Heart left ventricle (tissue), 13 donors: ENCODE results near the gene MAGEB17.

ENCODE experiments used
- POLR2A ChIP-seq, 2 donors: fragments of 450-650 bp; IDR thresholded peaks; one replicate each; pipeline ENCODE4 v1.6.1; 2017; ENCODE audit warnings: antibody characterized with exemption in 2 of 2, mild to moderate bottlenecking in 2 of 2, moderate library complexity in 2 of 2
- TF ChIP-seq, protein P1 (sequence below), 12 donors: fragments of 200-600 bp; sonication (generic) in 4 of 12; IDR thresholded peaks; one replicate each; pipeline versions ENCODE4 v1.5.0 to v1.8.0; 2018 to 2022; ENCODE audit warnings: antibody characterized with exemption in 12 of 12, mild to moderate bottlenecking in 5 of 12
- donor health status: ischemic (EF 13 %, LVEDD 7.1; RV severe dilation, severe dysfunction).
- donor health status: DM: no; HTN: yes; CAD: no.
- donor health status: DM: no; HTN: no; CAD: no.
- donor health status: ischemic (EF 25% LVEDD 6.9; RV normal size, moderate dysfunction).
- donor health status: ischemic (EF 25% LVEDD 5.7; RV mildly dilated, moderate dysfunction).
- donor health status: ischemic (EF 35%, LVEDD 5.7; RV mildly dilated, moderate dysfunction).
- donor health status: nonischemic (EF 11% LVEDD 7.7; RV severe dilation, severe dysfunction).
- donor health status: DM: yes; HTN: yes; CAD: no.
- donor health status: PGD.
- donor health status: ischemic (EF 29% LVEDD 5.4; RV normal size, mild dysfunction).
- donor health status: nonischemic (EF 23%, LVEDD 6.1; RV moderate dilation, normal function).

DNA sequence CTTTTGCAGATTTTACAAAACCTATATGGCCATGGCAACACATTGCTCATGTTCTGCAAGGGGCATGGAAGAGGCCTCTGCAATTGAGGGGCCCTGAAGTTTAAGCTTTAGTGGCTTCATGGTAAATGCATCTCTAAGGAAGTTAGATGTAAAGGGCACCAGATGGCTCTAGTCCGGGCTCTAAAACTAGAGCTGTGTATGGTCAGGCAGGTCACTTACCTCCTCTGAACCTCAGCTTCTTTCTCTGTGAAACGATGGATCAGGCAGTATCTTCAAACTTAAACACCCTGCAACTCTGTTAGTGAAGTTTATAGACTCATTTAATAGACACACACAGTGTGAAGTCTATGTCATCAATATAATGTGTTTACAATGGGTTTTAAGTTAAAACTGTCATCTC, 10.0 kb downstream of the MAGEB17 start:
- TF ChIP-seq, protein P1, sequence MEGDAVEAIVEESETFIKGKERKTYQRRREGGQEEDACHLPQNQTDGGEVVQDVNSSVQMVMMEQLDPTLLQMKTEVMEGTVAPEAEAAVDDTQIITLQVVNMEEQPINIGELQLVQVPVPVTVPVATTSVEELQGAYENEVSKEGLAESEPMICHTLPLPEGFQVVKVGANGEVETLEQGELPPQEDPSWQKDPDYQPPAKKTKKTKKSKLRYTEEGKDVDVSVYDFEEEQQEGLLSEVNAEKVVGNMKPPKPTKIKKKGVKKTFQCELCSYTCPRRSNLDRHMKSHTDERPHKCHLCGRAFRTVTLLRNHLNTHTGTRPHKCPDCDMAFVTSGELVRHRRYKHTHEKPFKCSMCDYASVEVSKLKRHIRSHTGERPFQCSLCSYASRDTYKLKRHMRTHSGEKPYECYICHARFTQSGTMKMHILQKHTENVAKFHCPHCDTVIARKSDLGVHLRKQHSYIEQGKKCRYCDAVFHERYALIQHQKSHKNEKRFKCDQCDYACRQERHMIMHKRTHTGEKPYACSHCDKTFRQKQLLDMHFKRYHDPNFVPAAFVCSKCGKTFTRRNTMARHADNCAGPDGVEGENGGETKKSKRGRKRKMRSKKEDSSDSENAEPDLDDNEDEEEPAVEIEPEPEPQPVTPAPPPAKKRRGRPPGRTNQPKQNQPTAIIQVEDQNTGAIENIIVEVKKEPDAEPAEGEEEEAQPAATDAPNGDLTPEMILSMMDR (IDR thresholded peaks at IDR 0.05) = no peak
- no peak for TF ChIP-seq POLR2A (IDR thresholded peaks at IDR 0.05)
